Left cardiac atrium (tissue), 4 donors: ENCODE data around the gene CRACR2A. TPM values are rescaled to one million over a fixed set of nuclear protein-coding genes. Genes with fewer than 3 reads are reported as not detected.

Experiments
- ATAC-seq, 2 donors: fragments of 200-7000 bp; cut with Tn5 transposase; one replicate each; pipeline ENCODE4 v1.9.1; 2020; ENCODE audit warnings: mild to moderate bottlenecking in 2 of 2, moderate library complexity in 2 of 2
- DNase-seq: peaks from one replicate; pipeline ENCODE4 v3.0.0-alpha.2; 2020
- intact Hi-C, 2 donors: fragments of 100-400 bp; cut with DNase I; formaldehyde crosslinking; loops; one replicate each; pipeline versions ENCODE4 v1.14.1 to v1.15.1; 2022 to 2023
- total RNA-seq, 2 donors: library from RNA; stranded (reverse); fragmentation: NEBNext Ultra II Directional; extraction: Animal tissue kit (Norgen Biotek cat#: 25700); gene quantifications; one replicate each; pipeline ENCODE4 v1.2.1, GENCODE V29; 2021
- donor health status: DM: no; HTN: yes; CAD: no.
- donor health status: DM: no; HTN: yes; CAD: no; lungs with severe emphysema.
- donor health status: DM: yes; HTN: yes; CAD: no.
- donor health status: Dilated cardiomyopathy.

Gene CRACR2A
- total RNA-seq, 2 donors from 2014 or later = 7.4 to 10.1 TPM

- DNase-seq (peak; percentile 61), ATAC-seq (peak in 1 of 2 donors; percentile 26)
- intact Hi-C loops = no loop called here
These were observed 4.4 kb upstream of the CRACR2A start for GRCh38 chr12:3757261-3757660.

- ATAC-seq = no peak
- intact Hi-C loops = no loop called here
- DNase-seq = no peak
These were observed 3.0 kb upstream of the CRACR2A start for GRCh38 chr12:3755898-3756297.

GRCh38 chr12:3753544-3754284 lies 805 bp upstream of the CRACR2A start:
- ATAC-seq (peak; percentile 31 to 62), DNase-seq (peak; percentile 40)
- intact Hi-C loops = no loop called here

- intact Hi-C loops = no loop called here
- ATAC-seq = peak; percentile 71 to 83
- peak; percentile 73 for DNase-seq
These were observed 706 bp downstream of the CRACR2A start for GRCh38 chr12:3752096-3752709.

GRCh38 chr12:3751151-3752095 lies 1.5 kb downstream of the CRACR2A start:
- ATAC-seq (no peak), DNase-seq (no peak)
- intact Hi-C loops = no loop called here

GRCh38 chr12:3750616-3751015 lies 2.3 kb downstream of the CRACR2A start:
- ATAC-seq = no peak
- no peak for DNase-seq

GRCh38 chr12:3748620-3749019 lies 4.3 kb downstream of the CRACR2A start:
- DNase-seq = no peak
- ATAC-seq = no peak
- intact Hi-C loops = no loop called here

More at GRCh38 chr12:3750616-3751015, 2.3 kb downstream of the CRACR2A start:
- intact Hi-C loops = no loop called here

- ATAC-seq (no peak), DNase-seq (no peak)
- intact Hi-C loops = no loop called here
These were observed 4.8 kb downstream of the CRACR2A start for GRCh38 chr12:3747976-3748619.

- intact Hi-C loops = no loop called here
- ATAC-seq (no peak), DNase-seq (no peak)
These were observed 5.4 kb downstream of the CRACR2A start for GRCh38 chr12:3747543-3747942.

- no peak for DNase-seq
- ATAC-seq = no peak
- intact Hi-C loops = no loop called here
These were observed 6.2 kb downstream of the CRACR2A start for GRCh38 chr12:3746758-3747157.

- intact Hi-C loops = no loop called here
- ATAC-seq (no peak), DNase-seq (no peak)
These were observed 7.8 kb downstream of the CRACR2A start for GRCh38 chr12:3745152-3745551.

- no peak for DNase-seq
- ATAC-seq = peak; percentile 7 to 14
- intact Hi-C loops = no loop called here
These were observed 8.5 kb downstream of the CRACR2A start for GRCh38 chr12:3744229-3744901.

- DNase-seq (no peak), ATAC-seq (peak; percentile 82 to 89)
- intact Hi-C loops = no loop called here
These were observed 9.1 kb downstream of the CRACR2A start for GRCh38 chr12:3743803-3744202.

- ATAC-seq (no peak), DNase-seq (no peak)
- intact Hi-C loops = no loop called here
These were observed 10.8 kb downstream of the CRACR2A start for GRCh38 chr12:3741882-3742672.

- intact Hi-C loops = no loop called here
- no peak for ATAC-seq
- DNase-seq = no peak
These were observed 12.3 kb downstream of the CRACR2A start for GRCh38 chr12:3740480-3741231.

GRCh38 chr12:3735432-3735831 lies 17.5 kb downstream of the CRACR2A start:
- DNase-seq = no peak
- ATAC-seq = no peak
- intact Hi-C loops = no loop called here

- intact Hi-C loops = no loop called here
- no peak for ATAC-seq
- no peak for DNase-seq
These were observed 20.0 kb downstream of the CRACR2A start for GRCh38 chr12:3732901-3733300.
